ENCODE measurements around the gene RNF182. TPM values are rescaled to one million over a fixed set of nuclear protein-coding genes. Genes with fewer than 3 reads are reported as not detected.
A peak's percentile ranks its signal among the peaks of the same experiment; 100 is the strongest.

RNF182 gene
- total RNA-seq, 1 donor from 2014 or later, result 2.3 TPM

GRCh38 chr6:14001329-14002012 is 76.7 kb downstream of the RNF182 start:
- Mint-ChIP-seq H3K27me3 (ENCODE audit: low read depth) (peaks cover 2% of the 10 kb centered on the region), H3K27ac (ENCODE audit: unreplicated experiment) (peak overlapping the region; percentile 48), H3K4me1 (peaks cover 5% of the 10 kb centered on the region)

GRCh38 chr6:14002176-14002947 is 77.6 kb downstream of the RNF182 start:
- no peak overlapping the region for H3K4me3 Mint-ChIP-seq
- H3K4me1 Mint-ChIP-seq, result peaks cover 5% of the 10 kb centered on the region
- peaks cover 2% of the 10 kb centered on the region for H3K27me3 Mint-ChIP-seq (ENCODE audit: low read depth)
- no peaks in the 10 kb centered on the region for H3K36me3 Mint-ChIP-seq (ENCODE audit: low read depth)
- no peak for DNase-seq (ENCODE audit: low read depth, low spot score)
- no peak for TF ChIP-seq CTCF (conservative IDR thresholded peaks at IDR 0.05)
- H3K9me3 Mint-ChIP-seq, result no peaks in the 10 kb centered on the region
- H3K27ac Mint-ChIP-seq (ENCODE audit: unreplicated experiment), result no peak overlapping the region

More at GRCh38 chr6:14001329-14002012, 76.7 kb downstream of the RNF182 start:
- H3K4me3 Mint-ChIP-seq, result no peak overlapping the region
- DNase-seq (ENCODE audit: low read depth, low spot score), result no peak
- no peak for TF ChIP-seq CTCF (conservative IDR thresholded peaks at IDR 0.05)
- H3K9me3 Mint-ChIP-seq, result no peaks in the 10 kb centered on the region
- H3K36me3 Mint-ChIP-seq (ENCODE audit: low read depth), result no peaks in the 10 kb centered on the region

- H3K4me1 Mint-ChIP-seq, result peaks cover 9% of the 10 kb centered on the region
- H3K27ac Mint-ChIP-seq (ENCODE audit: unreplicated experiment), result peak overlapping the region; percentile 6
- no peaks in the 10 kb centered on the region for H3K9me3 Mint-ChIP-seq
- no peak overlapping the region for H3K4me3 Mint-ChIP-seq
- no peak for DNase-seq (ENCODE audit: low read depth, low spot score)
- no peaks in the 10 kb centered on the region for H3K36me3 Mint-ChIP-seq (ENCODE audit: low read depth)
- TF ChIP-seq CTCF (conservative IDR thresholded peaks at IDR 0.05), result no peak
- H3K27me3 Mint-ChIP-seq (ENCODE audit: low read depth), result no peaks in the 10 kb centered on the region
These were observed 79.5 kb downstream of the RNF182 start for GRCh38 chr6:14004258-14004657.

GRCh38 chr6:14008809-14009208 is 84.1 kb downstream of the RNF182 start:
- Mint-ChIP-seq H3K4me1 (peaks cover 11% of the 10 kb centered on the region), H3K27ac (ENCODE audit: unreplicated experiment) (no peak overlapping the region), H3K4me3 (no peak overlapping the region), H3K9me3 (no peaks in the 10 kb centered on the region), H3K36me3 (ENCODE audit: low read depth) (no peaks in the 10 kb centered on the region), H3K27me3 (ENCODE audit: low read depth) (no peaks in the 10 kb centered on the region)
- no peak for DNase-seq (ENCODE audit: low read depth, low spot score)
- TF ChIP-seq CTCF (conservative IDR thresholded peaks at IDR 0.05), result no peak

- H3K27ac Mint-ChIP-seq (ENCODE audit: unreplicated experiment), result no peak overlapping the region
- no peak for TF ChIP-seq CTCF (conservative IDR thresholded peaks at IDR 0.05)
- peaks cover 11% of the 10 kb centered on the region for H3K4me1 Mint-ChIP-seq
- H3K36me3 Mint-ChIP-seq (ENCODE audit: low read depth), result no peaks in the 10 kb centered on the region
- no peaks in the 10 kb centered on the region for H3K27me3 Mint-ChIP-seq (ENCODE audit: low read depth)
- no peak overlapping the region for H3K4me3 Mint-ChIP-seq
- no peaks in the 10 kb centered on the region for H3K9me3 Mint-ChIP-seq
- DNase-seq (ENCODE audit: low read depth, low spot score), result no peak
These were observed 84.7 kb downstream of the RNF182 start for GRCh38 chr6:14009431-14009830.

Data from neural crest cell (in vitro differentiated cells).